GM12873 (cell line): ENCODE measurements around the gene CALML3.

ENCODE experiments used
- CTCF ChIP-seq: IDR thresholded peaks from 2 replicates; pipeline ENCODE4 v1.5.1; 2012; ENCODE audit warnings: low read depth, mild to moderate bottlenecking, moderate library complexity, low read length, control low read depth; ENCODE audit not compliant: insufficient read depth; ENCODE audit errors: missing control alignments

CALML3 gene

GRCh38 chr10:5570979-5571810 is 46.4 kb downstream of the CALML3 start:
- no peak for TF ChIP-seq CTCF

GRCh38 chr10:5571826-5572225 is 47.1 kb downstream of the CALML3 start:
- TF ChIP-seq CTCF: no peak

GRCh38 chr10:5573319-5573950 is 48.7 kb downstream of the CALML3 start:
- no peak for TF ChIP-seq CTCF

DNA sequence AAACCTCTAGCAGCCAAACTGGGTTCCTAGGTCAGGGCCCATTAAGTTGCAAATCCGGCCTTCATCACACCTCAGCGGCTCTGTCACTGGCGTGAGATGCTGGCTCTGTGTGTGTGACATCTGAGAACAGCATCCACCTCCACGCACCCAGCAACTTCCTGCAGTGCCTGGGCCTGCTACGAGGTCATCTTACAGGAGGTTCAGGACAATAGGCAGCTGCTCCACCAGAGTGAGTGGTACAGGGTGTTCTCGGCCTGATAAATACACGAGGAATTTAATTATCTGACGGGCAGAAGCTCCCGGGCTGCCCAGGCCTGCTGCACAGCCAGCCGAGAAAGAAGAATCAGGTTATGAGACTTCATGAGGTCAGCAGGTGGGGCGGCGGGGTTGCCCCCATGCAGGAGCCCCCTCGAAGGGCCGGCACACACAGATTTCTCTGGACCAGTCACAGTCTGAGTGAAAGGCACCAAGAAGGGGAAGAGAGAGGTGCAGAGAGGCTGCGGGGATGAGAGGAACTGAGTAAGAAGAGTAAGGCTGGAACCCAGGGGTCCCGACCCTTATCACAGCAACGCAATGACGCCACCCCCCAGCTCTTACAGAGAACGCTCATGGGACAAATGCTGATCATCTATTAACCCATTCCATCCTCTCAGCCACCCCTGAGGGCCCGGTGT is 49.3 kb downstream of the CALML3 start:
- no peak for TF ChIP-seq CTCF

- no peak for TF ChIP-seq CTCF
Measured at GRCh38 chr10:5574642-5575131, 49.9 kb downstream of the CALML3 start.

DNA sequence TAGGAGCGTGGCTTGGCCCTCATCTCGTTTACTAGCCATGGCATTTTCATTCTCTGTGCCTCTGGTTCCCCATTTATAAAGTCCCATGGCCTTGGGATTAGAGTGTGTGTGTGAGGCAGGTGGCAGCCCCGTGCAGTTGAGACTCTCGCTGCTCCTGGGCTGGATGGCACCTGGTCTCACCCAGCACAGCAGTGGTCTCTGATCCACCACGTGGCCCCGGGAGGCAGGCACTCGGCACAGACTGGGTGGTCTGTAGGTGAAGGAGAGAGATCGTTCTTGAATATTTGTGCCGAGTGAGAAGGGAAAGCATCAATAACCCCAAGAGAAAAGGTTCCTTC is 50.4 kb downstream of the CALML3 start:
- TF ChIP-seq CTCF: no peak
